NCI-H187 (cell line): Measurements from ENCODE around the gene TTLL5.

ENCODE experiments used
- DNase-seq, 2 experiments: peaks; one replicate each; lab custom pipeline; 2025; lab: John Stamatoyannopoulos, UW

TTLL5 gene

GRCh38 chr14:75970989-75971388 lies 309.9 kb downstream of the TTLL5 start:
- no peak for DNase-seq

GRCh38 chr14:75971509-75971908 lies 310.5 kb downstream of the TTLL5 start:
- no peak for DNase-seq

GRCh38 chr14:75972801-75973421 lies 311.9 kb downstream of the TTLL5 start:
- no peak for DNase-seq

GRCh38 chr14:75976826-75977581 lies 316.0 kb downstream of the TTLL5 start:
- no peak for DNase-seq

GRCh38 chr14:75977582-75977943 lies 316.5 kb downstream of the TTLL5 start:
- DNase-seq: no peak

GRCh38 chr14:75978249-75978731 lies 317.2 kb downstream of the TTLL5 start:
- no peak for DNase-seq

GRCh38 chr14:75979071-75979571 lies 318.1 kb downstream of the TTLL5 start:
- DNase-seq: no peak

- no peak for DNase-seq
Observed at GRCh38 chr14:75979648-75980565, 318.9 kb downstream of the TTLL5 start.

- DNase-seq: no peak
Observed at GRCh38 chr14:75980856-75981255, 319.8 kb downstream of the TTLL5 start.

- DNase-seq: peak; percentile 48 to 54
Observed at GRCh38 chr14:75981426-75982265, 320.6 kb downstream of the TTLL5 start, which contains the start of gene TGFB3. TSS of gene TGFB3 (minus strand) at chr14:75981995. CDS start at chr14:75980893, 1,102 bp downstream.

GRCh38 chr14:75982266-75983018 lies 321.4 kb downstream of the TTLL5 start:
- DNase-seq: peak; percentile 43 to 55

- DNase-seq: no peak
Observed at GRCh38 chr14:75983019-75983358, 321.9 kb downstream of the TTLL5 start.

- no peak for DNase-seq
Observed at GRCh38 chr14:75984674-75985073, 323.6 kb downstream of the TTLL5 start.

- peak; percentile 30 to 70 for DNase-seq
Observed at GRCh38 chr14:75985618-75986438, 324.8 kb downstream of the TTLL5 start, which contains the start of gene IFT43. TSS of gene IFT43 (plus strand) at chr14:75985763. CDS start at chr14:75985787, 24 bp downstream.

GRCh38 chr14:75986439-75986765 lies 325.4 kb downstream of the TTLL5 start:
- DNase-seq: no peak

- no peak for DNase-seq
Observed at GRCh38 chr14:75987201-75987970, 326.3 kb downstream of the TTLL5 start.

- no peak for DNase-seq
Observed at GRCh38 chr14:75989134-75989533, 328.1 kb downstream of the TTLL5 start.

GRCh38 chr14:75990297-75990696 lies 329.3 kb downstream of the TTLL5 start:
- DNase-seq: no peak

GRCh38 chr14:75991753-75992152 lies 330.7 kb downstream of the TTLL5 start:
- DNase-seq: no peak
